Epithelial cell of esophagus (primary cell): ENCODE measurements around the gene RNF126.
A peak's percentile ranks its signal among the peaks of the same experiment; 100 is the strongest.

ENCODE experiments used
- DNase-seq: peaks from one replicate; pipeline ENCODE4 v3.0.0; 2010; ENCODE audit warnings: low read depth
- H3K4me3 ChIP-seq: 2 replicates; pipeline ENCODE4 v1.5.1; 2011; ENCODE audit warnings: mild to moderate bottlenecking, low read length, control low read depth
- CTCF ChIP-seq: IDR thresholded peaks from 2 replicates; pipeline ENCODE4 v1.5.1; 2011; ENCODE audit warnings: low read depth, mild to moderate bottlenecking, low read length, control low read depth, inconsistent platforms; ENCODE audit not compliant: insufficient read depth; ENCODE audit errors: missing control alignments

Gene RNF126

GRCh38 chr19:662962-663681 is at the start of gene RNF126:
Gene RNF126, minus strand, starts transcription at chr19:663214. Its CDS starts 93 bp downstream, at chr19:663121.
- DNase-seq = peak; percentile 93
- no peak for TF ChIP-seq CTCF
- peak within 1 kb of the TSS; percentile 81 for H3K4me3 ChIP-seq

GRCh38 chr19:711254-711653 is 48.2 kb upstream of the RNF126 start:
- no peak for TF ChIP-seq CTCF

GRCh38 chr19:710767-711166 is 47.8 kb upstream of the RNF126 start:
- no peak for TF ChIP-seq CTCF
- H3K4me3 ChIP-seq = no peak overlapping the region
- DNase-seq = no peak

More at GRCh38 chr19:711254-711653, 48.2 kb upstream of the RNF126 start:
- DNase-seq = no peak
- H3K4me3 ChIP-seq = no peak overlapping the region

GRCh38 chr19:709965-710571 is 47.1 kb upstream of the RNF126 start:
- TF ChIP-seq CTCF = no peak
- H3K4me3 ChIP-seq = peak overlapping the region; percentile 16
- no peak for DNase-seq

GRCh38 chr19:709196-709964 is 46.4 kb upstream of the RNF126 start:
- H3K4me3 ChIP-seq = peak overlapping the region; percentile 16
- DNase-seq = no peak
- TF ChIP-seq CTCF = no peak

GRCh38 chr19:708154-709143 is 45.4 kb upstream of the RNF126 start, which contains the start of gene PALM:
Gene PALM, plus strand, starts transcription at chr19:708935. Its CDS starts 212 bp downstream, at chr19:709147.
- TF ChIP-seq CTCF = no peak
- peak within 1 kb of the TSS; percentile 16 for H3K4me3 ChIP-seq
- no peak for DNase-seq
